ENCODE measurements around the gene GMEB1. TPM values are rescaled to one million over a fixed set of nuclear protein-coding genes. Genes with fewer than 3 reads are reported as not detected.
A peak's percentile ranks its signal among the peaks of the same experiment; 100 is the strongest.

GMEB1 gene
- total and polyA plus RNA-seq, 4 donors: 4.3 to 11.6 (median 8.6) TPM

DNA sequence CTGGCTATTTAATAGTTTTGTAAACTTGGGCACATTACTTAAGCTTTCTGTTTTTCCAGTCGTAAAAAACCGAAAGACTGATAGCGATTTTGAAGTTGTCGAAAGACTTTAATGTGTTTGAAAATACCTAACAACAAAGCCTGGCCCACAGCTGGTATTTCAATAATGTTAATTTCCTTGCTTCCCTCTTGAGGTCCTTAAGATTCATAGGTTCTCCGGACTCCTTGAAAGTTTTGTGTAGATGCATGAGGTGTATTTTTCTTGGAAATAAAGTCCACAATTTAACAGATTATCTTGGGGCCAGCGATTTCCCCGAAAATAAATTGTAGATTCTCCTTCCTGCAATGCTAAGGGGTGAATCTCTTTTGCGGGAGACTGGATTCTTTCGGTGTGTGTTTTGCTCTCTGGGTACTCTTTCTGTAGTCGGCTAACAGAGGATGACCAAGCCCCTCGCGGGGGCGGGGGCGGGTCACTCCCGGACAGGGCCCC lies 67.4 kb downstream of the GMEB1 start:
- H3K27ac ChIP-seq (ENCODE audit: low read depth in 1 of 2, low read length in 1 of 2): peak overlapping the region; percentile 79 to 96

DNA sequence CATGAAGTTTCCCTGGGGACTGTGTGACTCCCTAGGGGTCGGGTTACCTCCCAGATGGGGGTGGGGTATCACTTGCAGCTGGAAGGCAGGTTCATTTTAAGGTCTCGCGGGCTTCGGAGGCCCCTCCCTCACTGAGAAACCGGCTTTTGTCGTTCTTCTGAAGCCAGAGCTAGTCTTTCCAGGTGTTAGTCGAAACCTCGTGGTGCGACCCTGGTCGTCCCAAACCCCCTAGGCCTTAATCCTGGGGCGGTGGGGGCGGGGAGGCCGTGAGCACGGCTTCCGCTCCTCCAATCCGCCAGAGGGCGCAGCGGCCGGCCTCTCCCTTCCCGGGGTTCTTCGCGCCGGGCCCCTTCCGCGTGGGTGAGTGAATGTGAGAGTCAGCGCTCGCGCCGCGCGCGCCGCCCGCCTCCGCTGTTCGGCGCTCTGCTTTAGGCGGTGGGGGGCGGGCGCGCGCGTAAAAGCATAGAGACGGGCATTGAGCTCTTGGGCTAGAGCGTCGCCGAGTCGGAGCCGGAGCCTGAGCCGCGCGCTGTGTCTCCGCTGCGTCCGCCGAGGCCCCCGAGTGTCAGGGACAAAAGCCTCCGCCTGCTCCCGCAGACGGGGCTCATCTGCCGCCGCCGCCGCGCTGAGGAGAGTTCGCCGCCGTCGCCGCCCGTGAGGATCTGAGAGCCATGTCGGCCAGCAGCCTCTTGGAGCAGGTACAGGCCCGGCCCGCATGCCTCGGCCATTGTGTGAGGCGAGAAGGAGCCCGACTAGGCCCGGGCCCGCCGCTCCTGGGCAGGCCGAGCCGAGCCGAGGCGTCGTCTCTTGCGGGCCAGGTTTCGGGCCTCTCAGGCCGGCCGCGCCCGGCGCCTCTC lies 68.1 kb downstream of the GMEB1 start, which contains the start of gene YTHDF2:
Gene YTHDF2 (plus strand): TSS at position 491 of the 857 bp plus-strand sequence. CDS start 181 bp downstream, at position 672.
- peak; percentile 98 to 99 (median 99) for DNase-seq
- TF ChIP-seq, protein P1, sequence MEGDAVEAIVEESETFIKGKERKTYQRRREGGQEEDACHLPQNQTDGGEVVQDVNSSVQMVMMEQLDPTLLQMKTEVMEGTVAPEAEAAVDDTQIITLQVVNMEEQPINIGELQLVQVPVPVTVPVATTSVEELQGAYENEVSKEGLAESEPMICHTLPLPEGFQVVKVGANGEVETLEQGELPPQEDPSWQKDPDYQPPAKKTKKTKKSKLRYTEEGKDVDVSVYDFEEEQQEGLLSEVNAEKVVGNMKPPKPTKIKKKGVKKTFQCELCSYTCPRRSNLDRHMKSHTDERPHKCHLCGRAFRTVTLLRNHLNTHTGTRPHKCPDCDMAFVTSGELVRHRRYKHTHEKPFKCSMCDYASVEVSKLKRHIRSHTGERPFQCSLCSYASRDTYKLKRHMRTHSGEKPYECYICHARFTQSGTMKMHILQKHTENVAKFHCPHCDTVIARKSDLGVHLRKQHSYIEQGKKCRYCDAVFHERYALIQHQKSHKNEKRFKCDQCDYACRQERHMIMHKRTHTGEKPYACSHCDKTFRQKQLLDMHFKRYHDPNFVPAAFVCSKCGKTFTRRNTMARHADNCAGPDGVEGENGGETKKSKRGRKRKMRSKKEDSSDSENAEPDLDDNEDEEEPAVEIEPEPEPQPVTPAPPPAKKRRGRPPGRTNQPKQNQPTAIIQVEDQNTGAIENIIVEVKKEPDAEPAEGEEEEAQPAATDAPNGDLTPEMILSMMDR (IDR thresholded peaks at IDR 0.05; ENCODE audit: control extremely low read depth, extremely low read depth): peak; percentile 74
- Histone ChIP-seq H3K27me3 (ENCODE audit: control insufficient read depth in 3 of 3, insufficient read depth in 3 of 3, low read length in 2 of 3) (no peaks in the 10 kb centered on the region), H3K9me3 (ENCODE audit: control insufficient read depth in 4 of 4, insufficient read depth in 3 of 4, low read length in 3 of 4) (no peaks in the 10 kb centered on the region), H3K4me1 (ENCODE audit: control insufficient read depth in 5 of 5, insufficient read depth in 5 of 5, low read length in 5 of 5) (peaks cover 0 to 29% (median 10%) of the 10 kb centered on the region in 5 donors), H3K36me3 (ENCODE audit: control insufficient read depth in 4 of 4, insufficient read depth in 4 of 4, low read length in 4 of 4) (peaks cover 0 to 22% (median 7%) of the 10 kb centered on the region in 4 donors), H3K27ac (ENCODE audit: low read depth in 1 of 2, low read length in 1 of 2) (peak within 1 kb of the TSS; percentile 96), H3K4me3 (peak within 1 kb of the TSS; percentile 66), H3K9ac (ENCODE audit: insufficient read depth in 1 of 2, low read length in 2 of 2) (peak within 1 kb of the TSS; percentile 82 to 90)
- 0% methylated on average over 68 to 92 of the region's 92 CpGs for WGBS, 2 donors
- peak; percentile 97 for ATAC-seq (ENCODE audit: insufficient read depth, low FRiP score)

More for the DNA sequence above, 67.4 kb downstream of the GMEB1 start:
- TF ChIP-seq, protein P1 (IDR thresholded peaks at IDR 0.05; ENCODE audit: control extremely low read depth, extremely low read depth): no peak
- Histone ChIP-seq H3K4me1 (ENCODE audit: control insufficient read depth in 5 of 5, insufficient read depth in 5 of 5, low read length in 5 of 5) (peaks cover 0 to 29% (median 5%) of the 10 kb centered on the region in 5 donors), H3K36me3 (ENCODE audit: control insufficient read depth in 4 of 4, insufficient read depth in 4 of 4, low read length in 4 of 4) (peaks cover 0 to 17% (median 7%) of the 10 kb centered on the region in 4 donors), H3K4me3 (peak overlapping the region; percentile 11), H3K9me3 (ENCODE audit: control insufficient read depth in 4 of 4, insufficient read depth in 3 of 4, low read length in 3 of 4) (no peaks in the 10 kb centered on the region), H3K9ac (ENCODE audit: insufficient read depth in 1 of 2, low read length in 2 of 2) (peak overlapping the region; percentile 80 to 83), H3K27me3 (ENCODE audit: control insufficient read depth in 3 of 3, insufficient read depth in 3 of 3, low read length in 2 of 3) (no peaks in the 10 kb centered on the region)
- peak in 1 of 3 donors; percentile 52 for DNase-seq
- ATAC-seq (ENCODE audit: insufficient read depth, low FRiP score): no peak
- 12 to 15% methylated on average over 15 of the region's 15 CpGs for WGBS, 2 donors

- H3K9me3 ChIP-seq (ENCODE audit: control insufficient read depth in 4 of 4, insufficient read depth in 3 of 4, low read length in 3 of 4): no peaks in the 10 kb centered on the region
- H3K36me3 ChIP-seq (ENCODE audit: control insufficient read depth in 4 of 4, insufficient read depth in 4 of 4, low read length in 4 of 4): peaks cover 0 to 29% (median 13%) of the 10 kb centered on the region in 4 donors
- peak; percentile 11 for ATAC-seq (ENCODE audit: insufficient read depth, low FRiP score)
- H3K27me3 ChIP-seq (ENCODE audit: control insufficient read depth in 3 of 3, insufficient read depth in 3 of 3, low read length in 2 of 3): no peaks in the 10 kb centered on the region
- peak overlapping the region; percentile 82 to 90 for H3K9ac ChIP-seq (ENCODE audit: insufficient read depth in 1 of 2, low read length in 2 of 2)
- TF ChIP-seq, protein P1 (IDR thresholded peaks at IDR 0.05; ENCODE audit: control extremely low read depth, extremely low read depth): no peak
- peaks cover 0 to 29% (median 10%) of the 10 kb centered on the region in 5 donors for H3K4me1 ChIP-seq (ENCODE audit: control insufficient read depth in 5 of 5, insufficient read depth in 5 of 5, low read length in 5 of 5)
- 1% methylated on average over 50 to 53 of the region's 53 CpGs for WGBS, 2 donors
- H3K27ac ChIP-seq (ENCODE audit: low read depth in 1 of 2, low read length in 1 of 2): peak overlapping the region; percentile 96
- H3K4me3 ChIP-seq: peak overlapping the region; percentile 66
- DNase-seq: peak; percentile 57 to 69 (median 67)
These were observed 68.9 kb downstream of the GMEB1 start for GRCh38 chr1:28737307-28738132.
